ENCODE results near the gene MOB3B.

The MOB3B gene

GRCh38 chr9:27548055-27548741 lies 18.6 kb upstream of the MOB3B start:
- DNase-seq (ENCODE audit: low spot score), result peak; percentile 45
- no peak overlapping the region for H3K27ac ChIP-seq
- ChIA-PET POLR2A (ENCODE audit: low non-redundant PET) (no interaction called here), CTCF (interaction anchor here (0.6 to 5.0 kb wide), 2 partner anchors 215 to 528 kb away, joined by 3 to 32 read pairs; no protein-coding TSS in a partner anchor)
- peak; percentile 70 for TF ChIP-seq CTCF (conservative IDR thresholded peaks at IDR 0.05; ENCODE audit: low read depth)

GRCh38 chr9:27545471-27545870 lies 15.9 kb upstream of the MOB3B start:
- TF ChIP-seq CTCF (conservative IDR thresholded peaks at IDR 0.05; ENCODE audit: low read depth), result no peak
- ChIA-PET POLR2A (ENCODE audit: low non-redundant PET) (no interaction called here), CTCF (interaction anchor here (0.6 to 5.0 kb wide), 2 partner anchors 13 to 212 kb away, joined by 3 to 32 read pairs; no protein-coding TSS in a partner anchor)
- H3K27ac ChIP-seq, result no peak overlapping the region
- DNase-seq (ENCODE audit: low spot score), result no peak

GRCh38 chr9:27542508-27542907 lies 12.9 kb upstream of the MOB3B start:
- CTCF ChIA-PET, result no interaction called here

GRCh38 chr9:27541740-27542139 lies 12.1 kb upstream of the MOB3B start:
- POLR2A ChIA-PET (ENCODE audit: low non-redundant PET), result no interaction called here
- TF ChIP-seq CTCF (conservative IDR thresholded peaks at IDR 0.05; ENCODE audit: low read depth), result no peak
- DNase-seq (ENCODE audit: low spot score), result no peak
- no peak overlapping the region for H3K27ac ChIP-seq
- CTCF ChIA-PET, result interaction anchor here (0.6 kb wide), 1 partner anchor 52 kb away, joined by 3 read pairs; no protein-coding TSS in a partner anchor

More at GRCh38 chr9:27542508-27542907, 12.9 kb upstream of the MOB3B start:
- DNase-seq (ENCODE audit: low spot score), result no peak
- TF ChIP-seq CTCF (conservative IDR thresholded peaks at IDR 0.05; ENCODE audit: low read depth), result no peak
- POLR2A ChIA-PET (ENCODE audit: low non-redundant PET), result no interaction called here
- H3K27ac ChIP-seq, result no peak overlapping the region

GRCh38 chr9:27540502-27540901 lies 10.9 kb upstream of the MOB3B start:
- DNase-seq (ENCODE audit: low spot score), result no peak
- peak overlapping the region; percentile 66; the same call in 1 of the 2 replicates for H3K27ac ChIP-seq
- POLR2A ChIA-PET (ENCODE audit: low non-redundant PET), result no interaction called here
- CTCF ChIA-PET, result interaction anchor here (0.6 to 0.7 kb wide), 2 partner anchors 285 to 861 kb away, joined by 5 to 6 read pairs; no protein-coding TSS in a partner anchor
- no peak for TF ChIP-seq CTCF (conservative IDR thresholded peaks at IDR 0.05; ENCODE audit: low read depth)

GRCh38 chr9:27539479-27540441 lies 10.1 kb upstream of the MOB3B start:
- ChIA-PET POLR2A (ENCODE audit: low non-redundant PET) (no interaction called here), CTCF (interaction anchor here (0.6 to 0.7 kb wide), 2 partner anchors 284 to 862 kb away, joined by 5 to 6 read pairs; no protein-coding TSS in a partner anchor)
- H3K27ac ChIP-seq, result peak overlapping the region; percentile 66
- no peak for DNase-seq (ENCODE audit: low spot score)
- TF ChIP-seq CTCF (conservative IDR thresholded peaks at IDR 0.05; ENCODE audit: low read depth), result no peak

Measured in RWPE1 (cell line).